MG63 (cell line): ENCODE results near the gene BFSP2. TPM values are rescaled to one million over a fixed set of nuclear protein-coding genes. Genes with fewer than 3 reads are reported as not detected.
"Not testable (repeated sequence)": the region's sequence is repeated elsewhere in the genome, so short reads cannot be mapped to it uniquely, and the experiment has no call there.

Experiments
- DNase-seq: peaks from one replicate; pipeline ENCODE4 v3.0.0-alpha.2; 2020
- H3K27me3 ChIP-seq: fragments of 250-450 bp; sonication (Bioruptor Pico); 2 replicates; pipeline ENCODE4 v1.5.1; 2020; ENCODE audit warnings: mild to moderate bottlenecking, moderate library complexity
- H3K36me3 ChIP-seq: fragments of 250-450 bp; sonication (Bioruptor Pico); 2 replicates; pipeline ENCODE4 v1.5.1; 2020; ENCODE audit warnings: mild to moderate bottlenecking, moderate library complexity
- H3K4me3 ChIP-seq: fragments of 250-450 bp; sonication (Bioruptor Pico); 2 replicates; pipeline ENCODE4 v1.5.1; 2020; ENCODE audit warnings: mild to moderate bottlenecking, moderate library complexity
- H3K9me3 ChIP-seq: fragments of 250-450 bp; sonication (Bioruptor Pico); 2 replicates; pipeline ENCODE4 v1.5.1; 2020; ENCODE audit warnings: mild to moderate bottlenecking, moderate library complexity
- total RNA-seq: library from RNA; depleted of rRNA; stranded (reverse); fragments of >200 nt; shearing (Covaris generic); gene quantifications from 2 replicates; pipeline ENCODE4 v1.2.3, GENCODE V29; 2014; ENCODE audit warnings: low replicate concordance

Gene BFSP2
- total RNA-seq, 1 experiment from 2014 or later = not detected

DNA sequence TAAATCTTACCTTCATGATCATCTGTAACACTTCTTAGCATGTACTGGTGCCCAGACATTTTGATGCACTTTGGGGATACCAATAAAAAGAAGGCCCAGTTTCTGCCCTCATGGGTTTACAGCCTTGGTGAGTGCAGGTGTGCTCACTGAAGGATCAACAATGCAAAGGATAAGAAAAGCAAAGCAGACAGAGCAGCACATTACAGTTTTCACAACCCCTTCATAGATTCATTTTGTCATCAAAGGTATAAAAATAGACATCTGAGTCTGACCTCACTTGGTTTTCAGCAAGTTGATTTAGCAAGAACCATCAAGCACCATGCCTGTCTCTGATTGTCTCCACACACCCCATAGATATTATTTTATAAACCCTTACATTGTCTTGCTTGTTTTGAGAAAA is 77.6 kb downstream of the BFSP2 start:
- H3K4me3 ChIP-seq = no peak overlapping the region
- no peaks in the 10 kb centered on the region for H3K36me3 ChIP-seq
- no peaks in the 10 kb centered on the region for H3K27me3 ChIP-seq
- DNase-seq = no peak
- H3K9me3 ChIP-seq = no peaks in the 10 kb centered on the region

DNA sequence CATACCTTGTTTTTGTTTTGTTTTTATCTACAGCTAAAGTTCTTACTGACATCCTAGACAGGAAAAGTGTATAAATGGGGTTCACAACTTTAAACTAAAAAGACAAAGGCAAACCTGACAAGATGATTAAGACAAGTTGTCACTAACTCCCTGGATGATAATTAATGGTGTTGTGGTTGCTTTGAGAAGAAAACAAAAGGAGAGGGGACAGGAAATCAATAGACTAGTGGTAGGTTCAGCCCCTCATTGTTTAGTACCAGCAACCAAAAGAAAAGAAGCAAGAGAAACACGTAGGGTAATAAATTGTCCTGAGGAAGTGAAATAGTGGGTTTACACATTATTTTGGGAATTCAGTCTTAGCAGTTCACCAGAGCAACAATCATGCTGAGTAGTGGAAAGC is 78.8 kb downstream of the BFSP2 start:
- no peak for DNase-seq
- Histone ChIP-seq H3K9me3 (no peaks in the 10 kb centered on the region), H3K4me3 (no peak overlapping the region), H3K36me3 (no peaks in the 10 kb centered on the region), H3K27me3 (no peaks in the 10 kb centered on the region)

GRCh38 chr3:133479401-133479800 is 79.5 kb downstream of the BFSP2 start:
- Histone ChIP-seq H3K4me3 (no peak overlapping the region), H3K36me3 (no peaks in the 10 kb centered on the region), H3K27me3 (no peaks in the 10 kb centered on the region), H3K9me3 (no peaks in the 10 kb centered on the region)
- DNase-seq = no peak

DNA sequence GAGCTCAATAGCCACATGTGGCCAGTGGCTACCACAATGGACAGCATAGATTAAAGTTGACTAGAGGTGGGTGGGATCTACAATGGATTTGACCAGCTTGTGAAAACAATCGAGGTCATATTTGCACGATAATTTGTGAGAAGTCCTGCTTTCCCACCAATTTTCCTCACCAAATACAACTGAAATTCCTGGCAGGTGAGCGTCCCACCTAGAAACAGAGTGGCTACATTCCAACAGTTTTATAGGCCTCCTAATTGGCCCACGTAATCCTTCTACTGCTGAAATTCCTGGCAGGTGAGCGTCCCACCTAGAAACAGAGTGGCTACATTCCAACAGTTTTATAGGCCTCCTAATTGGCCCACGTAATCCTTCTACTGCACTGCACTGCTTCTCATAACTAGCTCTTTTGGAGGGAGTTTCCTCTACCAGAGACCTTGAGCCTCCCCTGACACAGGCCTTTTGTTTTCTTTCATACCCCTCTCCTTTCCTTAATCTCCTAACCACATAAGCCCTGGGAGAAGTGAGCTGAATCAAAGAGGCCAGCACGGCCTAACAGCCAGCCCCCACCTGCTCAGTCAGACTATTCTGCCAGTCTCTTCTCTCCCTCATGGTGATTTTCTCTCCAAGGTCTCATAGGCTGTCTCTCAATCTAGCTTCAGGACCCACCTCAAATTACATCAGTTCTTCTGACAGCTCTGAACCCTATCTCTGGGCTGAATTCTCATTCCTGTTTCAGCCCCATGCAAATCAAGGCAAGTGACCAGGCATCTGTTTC is 80.2 kb downstream of the BFSP2 start:
- Histone ChIP-seq H3K4me3 (no peak overlapping the region), H3K9me3 (peaks cover 3% of the 10 kb centered on the region; the same call in 1 of the 2 replicates), H3K36me3 (no peaks in the 10 kb centered on the region), H3K27me3 (no peaks in the 10 kb centered on the region)
- no peak for DNase-seq

- not testable (repeated sequence) for H3K9me3 ChIP-seq, H3K27me3 ChIP-seq, H3K4me3 ChIP-seq, H3K36me3 ChIP-seq, DNase-seq
Observed at GRCh38 chr3:133482474-133482873, 82.6 kb downstream of the BFSP2 start.

- DNase-seq = no peak
- Histone ChIP-seq H3K9me3 (peaks cover 3% of the 10 kb centered on the region), H3K4me3 (no peak overlapping the region), H3K36me3 (no peaks in the 10 kb centered on the region), H3K27me3 (no peaks in the 10 kb centered on the region)
Observed at GRCh38 chr3:133486658-133487057, 86.8 kb downstream of the BFSP2 start.

GRCh38 chr3:133487204-133487603 is 87.3 kb downstream of the BFSP2 start:
- no peaks in the 10 kb centered on the region for H3K27me3 ChIP-seq
- H3K4me3 ChIP-seq = no peak overlapping the region
- H3K36me3 ChIP-seq = no peaks in the 10 kb centered on the region
- DNase-seq = no peak
- H3K9me3 ChIP-seq = peaks cover 3% of the 10 kb centered on the region

- no peak overlapping the region for H3K4me3 ChIP-seq
- no peaks in the 10 kb centered on the region for H3K36me3 ChIP-seq
- DNase-seq = no peak
- H3K9me3 ChIP-seq = peaks cover 3% of the 10 kb centered on the region
- no peaks in the 10 kb centered on the region for H3K27me3 ChIP-seq
Observed at GRCh38 chr3:133487920-133488540, 88.2 kb downstream of the BFSP2 start.

- no peak overlapping the region for H3K4me3 ChIP-seq
- H3K9me3 ChIP-seq = peaks cover 3% of the 10 kb centered on the region
- no peaks in the 10 kb centered on the region for H3K36me3 ChIP-seq
- no peak for DNase-seq
- H3K27me3 ChIP-seq = no peaks in the 10 kb centered on the region
Observed at GRCh38 chr3:133488785-133489367, 89.0 kb downstream of the BFSP2 start.

GRCh38 chr3:133489466-133490085 is 89.7 kb downstream of the BFSP2 start:
- Histone ChIP-seq H3K27me3 (no peaks in the 10 kb centered on the region), H3K4me3 (no peak overlapping the region), H3K36me3 (no peaks in the 10 kb centered on the region), H3K9me3 (peaks cover 3% of the 10 kb centered on the region)
- no peak for DNase-seq

DNA sequence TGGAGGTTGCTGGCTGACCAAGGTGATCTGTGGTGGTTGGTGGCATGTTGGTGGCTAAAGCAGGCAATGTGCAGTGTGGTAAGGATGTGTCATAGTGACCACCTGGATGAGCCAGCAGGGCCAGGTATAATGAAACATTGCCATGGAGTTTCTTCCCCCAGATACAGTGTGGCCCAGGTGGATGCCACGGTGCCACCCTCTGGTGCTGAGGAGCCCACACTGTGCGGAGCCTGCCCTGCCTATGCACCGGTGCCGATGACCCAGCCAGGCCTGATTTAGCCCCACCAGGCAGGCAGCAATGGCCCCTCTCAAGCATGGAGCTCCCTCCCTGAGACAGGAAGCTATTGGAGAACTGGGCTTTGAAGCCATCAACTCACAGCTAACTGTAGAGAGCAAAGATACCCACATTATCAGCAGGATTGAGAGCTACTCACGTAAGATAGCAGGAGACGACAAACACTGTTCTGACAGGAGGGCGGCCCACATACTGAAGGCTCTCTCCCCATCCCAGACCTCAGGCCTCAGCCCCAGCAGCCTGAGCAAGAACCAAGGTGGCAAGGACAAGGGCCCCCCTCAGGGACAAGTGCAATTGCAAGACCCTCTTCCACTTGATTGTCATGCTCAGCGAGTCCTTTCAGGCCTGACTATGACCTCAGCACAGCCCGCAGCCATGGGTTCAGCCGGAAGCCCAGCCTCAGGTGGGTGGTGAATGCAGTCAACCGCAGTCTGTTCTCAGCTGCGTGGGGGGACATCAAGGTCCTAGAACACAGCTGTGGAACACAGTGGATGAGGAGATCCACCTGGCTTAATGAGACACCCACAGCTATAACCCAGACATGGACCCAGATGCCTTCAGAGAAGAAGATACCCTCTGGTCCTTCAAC is 90.9 kb downstream of the BFSP2 start:
- Histone ChIP-seq H3K4me3 (no peak overlapping the region), H3K27me3 (no peaks in the 10 kb centered on the region), H3K36me3 (no peaks in the 10 kb centered on the region), H3K9me3 (no peaks in the 10 kb centered on the region; the same call in none of the 2 replicates)
- no peak for DNase-seq

DNA sequence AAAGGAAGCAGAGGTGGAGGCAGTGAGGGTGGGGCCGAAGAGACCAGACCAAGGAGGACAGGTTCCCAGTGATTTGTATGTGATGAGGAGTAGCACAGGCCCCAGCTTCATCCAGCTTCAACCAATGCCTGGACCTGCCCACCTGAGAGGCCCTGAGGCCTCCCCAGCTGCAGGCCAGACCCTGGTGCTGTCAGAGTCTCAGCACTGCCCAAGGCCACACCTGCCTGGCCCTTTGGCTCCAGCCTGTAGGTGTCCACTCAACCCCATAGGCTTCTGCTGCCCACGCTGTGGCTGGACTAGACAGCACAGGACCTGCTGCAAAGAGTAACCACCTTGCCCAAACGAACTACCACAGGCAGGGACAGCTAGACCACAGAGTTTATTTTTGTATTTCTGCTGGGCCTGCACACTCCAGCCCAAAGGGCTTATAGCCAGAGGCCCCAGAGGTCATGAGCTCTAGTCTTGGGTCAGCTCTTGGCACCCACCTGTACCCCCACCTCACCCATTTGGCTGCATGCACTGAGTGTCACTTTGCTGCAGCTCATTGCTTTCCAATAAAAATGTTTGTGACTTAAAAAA is 91.7 kb downstream of the BFSP2 start:
- H3K9me3 ChIP-seq = no peaks in the 10 kb centered on the region; the same call in none of the 2 replicates

DNA sequence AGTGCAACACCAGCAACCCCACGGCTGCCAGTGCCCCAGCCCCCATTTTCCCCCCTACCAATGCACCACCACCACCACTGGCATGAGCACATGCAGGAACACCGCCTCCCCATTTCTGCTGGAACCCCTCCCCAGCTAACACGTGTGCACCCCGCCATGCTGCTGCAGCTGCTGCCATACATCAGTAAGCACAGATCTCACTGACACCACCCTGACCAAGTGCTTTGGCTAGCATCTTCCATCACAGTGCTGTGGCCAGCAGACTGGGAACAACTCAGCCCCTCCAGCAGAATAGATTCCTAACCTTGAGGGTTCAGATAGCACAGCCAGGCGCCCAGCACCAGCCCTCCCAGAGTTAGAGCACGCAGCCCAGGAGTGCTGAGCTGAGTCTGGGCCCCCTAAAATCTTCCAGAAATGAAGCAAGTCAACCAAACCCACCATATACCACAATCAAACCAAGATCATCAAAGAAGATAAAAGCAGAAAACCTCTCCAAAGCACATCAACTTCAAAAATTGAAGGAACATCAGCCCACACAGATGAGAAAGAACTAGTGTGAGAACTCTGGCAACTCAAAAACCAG is 92.4 kb downstream of the BFSP2 start:
- DNase-seq = no peak
- no peaks in the 10 kb centered on the region for H3K27me3 ChIP-seq

More for the DNA sequence above, 91.7 kb downstream of the BFSP2 start:
- Histone ChIP-seq H3K4me3 (no peak overlapping the region), H3K27me3 (no peaks in the 10 kb centered on the region), H3K36me3 (no peaks in the 10 kb centered on the region)
- no peak for DNase-seq

GRCh38 chr3:133494469-133494868 is 94.6 kb downstream of the BFSP2 start:
- no peak for DNase-seq
- no peaks in the 10 kb centered on the region for H3K36me3 ChIP-seq
- H3K27me3 ChIP-seq = no peaks in the 10 kb centered on the region
- H3K4me3 ChIP-seq = no peak overlapping the region
- H3K9me3 ChIP-seq = no peaks in the 10 kb centered on the region

More for the DNA sequence above, 92.4 kb downstream of the BFSP2 start:
- H3K36me3 ChIP-seq = no peaks in the 10 kb centered on the region
- no peak overlapping the region for H3K4me3 ChIP-seq
- H3K9me3 ChIP-seq = no peaks in the 10 kb centered on the region; the same call in none of the 2 replicates

DNA sequence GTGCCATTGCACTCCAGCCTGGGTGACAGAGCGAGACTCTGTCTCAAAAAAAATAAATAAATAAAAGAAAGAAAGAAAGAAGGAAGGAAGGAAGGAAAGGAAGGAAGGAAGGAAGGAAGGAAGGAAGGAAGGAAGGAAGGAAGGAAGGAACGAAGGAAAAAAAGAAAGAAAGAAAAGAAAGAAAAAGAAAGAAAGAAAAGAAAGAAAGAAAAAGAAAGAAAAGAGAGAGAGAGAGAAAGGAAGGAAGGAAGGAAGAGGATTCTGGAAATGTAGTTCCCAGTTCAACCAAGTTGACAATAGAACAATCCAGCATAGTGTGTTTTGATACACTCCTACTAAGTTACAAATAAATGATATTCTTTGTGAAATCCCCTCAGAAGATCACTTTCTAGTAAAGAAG is 102.7 kb downstream of the BFSP2 start:
- not testable (repeated sequence) for DNase-seq, H3K36me3 ChIP-seq, H3K27me3 ChIP-seq, H3K4me3 ChIP-seq, H3K9me3 ChIP-seq

DNA sequence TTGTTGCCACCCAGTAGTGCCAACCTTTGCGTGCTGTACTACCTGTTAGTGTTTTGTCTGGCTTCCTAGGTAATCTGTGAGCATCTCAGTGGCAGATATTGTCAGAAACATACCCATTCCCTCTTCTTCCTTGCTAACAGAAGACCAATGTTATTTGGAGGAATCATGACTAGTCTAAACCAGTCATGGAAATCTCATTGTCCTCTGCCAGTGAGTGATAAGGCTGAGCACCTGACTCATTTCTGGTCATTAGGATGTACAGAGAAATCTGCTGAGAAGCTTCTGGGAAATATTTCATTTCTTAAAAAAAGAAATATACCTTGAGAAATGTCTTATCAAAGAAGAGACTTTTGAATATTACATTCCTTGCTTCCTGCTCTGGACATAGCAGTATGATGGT is 103.6 kb downstream of the BFSP2 start:
- no peak for DNase-seq
- H3K4me3 ChIP-seq = no peak overlapping the region
- no peaks in the 10 kb centered on the region for H3K27me3 ChIP-seq
- H3K36me3 ChIP-seq = no peaks in the 10 kb centered on the region
- no peaks in the 10 kb centered on the region for H3K9me3 ChIP-seq
